OCI-M2 (cell line): ENCODE measurements around the gene PDP2.

ENCODE experiments used
- DNase-seq: peaks from one replicate; lab custom pipeline; 2025; ENCODE audit not compliant: unreplicated experiment; lab: John Stamatoyannopoulos, UW

The PDP2 gene

GRCh38 chr16:66901626-66902025, 21.3 kb downstream of the PDP2 start:
- no peak for DNase-seq

- DNase-seq = no peak
These were observed 22.6 kb downstream of the PDP2 start for GRCh38 chr16:66902648-66903543.

GRCh38 chr16:66903544-66904427, 23.5 kb downstream of the PDP2 start:
- no peak for DNase-seq

GRCh38 chr16:66904428-66904845, 24.1 kb downstream of the PDP2 start:
- no peak for DNase-seq

GRCh38 chr16:66904846-66905632, 24.7 kb downstream of the PDP2 start:
- DNase-seq = no peak

- no peak for DNase-seq
These were observed 25.6 kb downstream of the PDP2 start for GRCh38 chr16:66905633-66906539.

GRCh38 chr16:66906916-66907836, 26.9 kb downstream of the PDP2 start:
- no peak for DNase-seq

- DNase-seq = no peak
These were observed 27.8 kb downstream of the PDP2 start for GRCh38 chr16:66908116-66908515.

- DNase-seq = no peak
These were observed 28.6 kb downstream of the PDP2 start for GRCh38 chr16:66908762-66909559.

GRCh38 chr16:66910175-66910940, 30.0 kb downstream of the PDP2 start:
- no peak for DNase-seq

GRCh38 chr16:66911112-66911511, 30.8 kb downstream of the PDP2 start:
- no peak for DNase-seq

- DNase-seq = no peak
These were observed 31.5 kb downstream of the PDP2 start for GRCh38 chr16:66911801-66912200.

- DNase-seq = no peak
These were observed 32.8 kb downstream of the PDP2 start for GRCh38 chr16:66913081-66913480.

- no peak for DNase-seq
These were observed 33.4 kb downstream of the PDP2 start for GRCh38 chr16:66913711-66914110.

GRCh38 chr16:66914541-66914940, 34.2 kb downstream of the PDP2 start:
- no peak for DNase-seq

- no peak for DNase-seq
These were observed 34.7 kb downstream of the PDP2 start for GRCh38 chr16:66915041-66915440.

GRCh38 chr16:66916518-66916917, 36.2 kb downstream of the PDP2 start:
- no peak for DNase-seq
